Fibroblast of lung (primary cell): Measurements from ENCODE around the gene ANKRD13D.

Experiments
- EZH2 ChIP-seq: IDR thresholded peaks from 2 replicates; pipeline ENCODE4 v1.5.1; 2012; ENCODE audit warnings: low read length, control low read depth, mild to moderate bottlenecking; ENCODE audit errors: missing control alignments
- TF ChIP-seq, protein P1 (sequence below), 2 donors: IDR thresholded peaks in 1 of 2; conservative IDR thresholded peaks in 1 of 2; 1 replicate in 1 of 2; 2 replicates in 1 of 2; pipeline ENCODE4 v1.5.1; 2011 to 2012; ENCODE audit warnings: low read length in 2 of 2, control low read depth in 1 of 2, inconsistent platforms in 1 of 2, low read depth in 1 of 2, mild to moderate bottlenecking in 1 of 2

- no peak for TF ChIP-seq EZH2
- TF ChIP-seq, protein P1, sequence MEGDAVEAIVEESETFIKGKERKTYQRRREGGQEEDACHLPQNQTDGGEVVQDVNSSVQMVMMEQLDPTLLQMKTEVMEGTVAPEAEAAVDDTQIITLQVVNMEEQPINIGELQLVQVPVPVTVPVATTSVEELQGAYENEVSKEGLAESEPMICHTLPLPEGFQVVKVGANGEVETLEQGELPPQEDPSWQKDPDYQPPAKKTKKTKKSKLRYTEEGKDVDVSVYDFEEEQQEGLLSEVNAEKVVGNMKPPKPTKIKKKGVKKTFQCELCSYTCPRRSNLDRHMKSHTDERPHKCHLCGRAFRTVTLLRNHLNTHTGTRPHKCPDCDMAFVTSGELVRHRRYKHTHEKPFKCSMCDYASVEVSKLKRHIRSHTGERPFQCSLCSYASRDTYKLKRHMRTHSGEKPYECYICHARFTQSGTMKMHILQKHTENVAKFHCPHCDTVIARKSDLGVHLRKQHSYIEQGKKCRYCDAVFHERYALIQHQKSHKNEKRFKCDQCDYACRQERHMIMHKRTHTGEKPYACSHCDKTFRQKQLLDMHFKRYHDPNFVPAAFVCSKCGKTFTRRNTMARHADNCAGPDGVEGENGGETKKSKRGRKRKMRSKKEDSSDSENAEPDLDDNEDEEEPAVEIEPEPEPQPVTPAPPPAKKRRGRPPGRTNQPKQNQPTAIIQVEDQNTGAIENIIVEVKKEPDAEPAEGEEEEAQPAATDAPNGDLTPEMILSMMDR (conservative IDR thresholded peaks at IDR 0.05 in 1 of 2, IDR thresholded peaks at IDR 0.05 in 1 of 2; ENCODE audit: low read depth in 1 of 2, low read length in 2 of 2): no peak
These were observed 59.1 kb downstream of the ANKRD13D start for GRCh38 chr11:67347964-67348749.
